Gastrocnemius medialis (tissue), 4 donors: Measurements from ENCODE around the gene RAB3C. TPM values are rescaled to one million over a fixed set of nuclear protein-coding genes. Genes with fewer than 3 reads are reported as not detected.

Experiments used
- ATAC-seq, 2 donors: fragments of 150-250 bp; one replicate each; pipeline ENCODE4 v1.9.1; 2016
- DNase-seq, 2 donors: peaks; one replicate each; pipeline ENCODE4 v3.0.0-alpha.2; 2019
- H3K27ac ChIP-seq, 4 donors: fragments of 200-600 bp; sonication (generic); 1 replicate in 1 of 4; 2 replicates in 3 of 4; pipeline ENCODE4 v1.5.1; 2016 to 2018; ENCODE audit warnings: mild to moderate bottlenecking in 2 of 4, moderate library complexity in 1 of 4
- H3K27me3 ChIP-seq, 3 donors: fragments of 200-600 bp; sonication (generic) in 2 of 3; 1 replicate in 1 of 3; 2 replicates in 2 of 3; pipeline versions ENCODE4 v1.5.1 to v1.6.0; 2016 to 2019; ENCODE audit warnings: mild to moderate bottlenecking in 1 of 3, moderate library complexity in 1 of 3
- H3K36me3 ChIP-seq, 2 donors: fragments of 200-600 bp; sonication (generic) in 1 of 2; one replicate each; pipeline ENCODE4 v1.5.1; 2017 to 2018
- H3K4me1 ChIP-seq, 2 donors: fragments of 200-600 bp; sonication (generic) in 1 of 2; one replicate each; pipeline ENCODE4 v1.5.1; 2016 to 2017; ENCODE audit warnings: mild to moderate bottlenecking in 2 of 2
- H3K4me3 ChIP-seq, 4 donors: fragments of 200-600 bp; sonication (generic) in 3 of 4; 1 replicate in 1 of 4; 2 replicates in 3 of 4; pipeline ENCODE4 v1.5.1; 2016 to 2019; ENCODE audit warnings: mild to moderate bottlenecking in 2 of 4
- H3K9me3 ChIP-seq, 3 donors: fragments of 200-600 bp; sonication (generic) in 2 of 3; 1 replicate in 1 of 3; 2 replicates in 2 of 3; pipeline ENCODE4 v1.5.1; 2016 to 2019
- CTCF ChIP-seq, 5 experiments: fragments of 450-650 bp in 3 of 5; fragments of 200-600 bp in 2 of 5; sonication (generic) in 2 of 5; IDR thresholded peaks in 4 of 5; conservative IDR thresholded peaks in 1 of 5; 1 replicate in 4 of 5; 2 replicates in 1 of 5; pipeline ENCODE4 v1.5.1; 2016 to 2019; ENCODE audit warnings: antibody characterized with exemption in 5 of 5, mild to moderate bottlenecking in 3 of 5, moderate library complexity in 3 of 5
- POLR2A ChIP-seq, 2 donors: fragments of 450-650 bp; IDR thresholded peaks; one replicate each; pipeline ENCODE4 v1.6.1; 2017; ENCODE audit warnings: antibody characterized with exemption in 2 of 2, mild to moderate bottlenecking in 2 of 2, moderate library complexity in 2 of 2
- in situ Hi-C, 4 donors: fragments of 200-750 bp; cut with MboI; loops; one replicate each; pipeline versions ENCODE4 v1.15.0 to v1.8.0; 2017; ENCODE audit warnings: low sequenced_read_pairs in 4 of 4
- intact Hi-C: fragments of 100-400 bp; cut with DNase I; formaldehyde crosslinking; loops from one replicate; pipeline ENCODE4 v1.15.1; 2023; ENCODE audit warnings: low total_unique reads
- total RNA-seq, 4 donors: library from RNA; depleted of rRNA; stranded (reverse); fragments of >200 nt; gene quantifications; one replicate each; pipeline versions ENCODE4 v1.1.0 to v1.2.3, GENCODE V29; 2016

The RAB3C gene
- total RNA-seq, 4 donors from 2014 or later = 0.02 to 0.73 (median 0.07) TPM

DNA sequence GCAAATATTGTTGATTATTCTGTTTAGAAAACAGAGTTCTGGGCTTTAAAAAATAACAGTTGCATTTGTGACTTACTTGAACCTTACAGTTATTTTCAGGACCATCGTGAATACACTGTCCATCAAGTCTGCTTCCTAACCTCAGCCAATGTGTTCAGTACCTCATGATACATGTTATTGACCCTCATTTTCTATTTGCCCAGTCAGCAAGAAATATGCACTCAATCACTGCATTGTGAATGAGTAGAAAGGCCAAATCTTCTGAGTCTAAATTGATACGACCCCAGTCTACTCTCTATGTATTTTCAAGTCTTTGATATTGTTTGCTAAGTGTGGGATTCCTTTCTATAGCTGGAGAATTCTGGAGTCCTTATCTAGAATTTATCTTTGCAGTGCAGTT is 156.2 kb downstream of the RAB3C start:
- ATAC-seq (no peak), DNase-seq (no peak)
- TF ChIP-seq CTCF (IDR thresholded peaks at IDR 0.05 in 4 of 5, conservative IDR thresholded peaks at IDR 0.05 in 1 of 5) (no peak), POLR2A (IDR thresholded peaks at IDR 0.05) (no peak)
- no peaks in the 10 kb centered on the region for H3K9me3 ChIP-seq
- no peak overlapping the region for H3K27ac ChIP-seq
- H3K4me1 ChIP-seq = no peaks in the 10 kb centered on the region
- intact Hi-C loops = no loop called here
- in situ Hi-C loops = no loop called here
- no peaks in the 10 kb centered on the region for H3K36me3 ChIP-seq
- no peak overlapping the region for H3K4me3 ChIP-seq
- no peaks in the 10 kb centered on the region for H3K27me3 ChIP-seq

- no peak for ATAC-seq
- H3K4me1 ChIP-seq = no peaks in the 10 kb centered on the region
- intact Hi-C loops = no loop called here
- in situ Hi-C loops = no loop called here
- no peaks in the 10 kb centered on the region for H3K9me3 ChIP-seq
- no peak overlapping the region for H3K4me3 ChIP-seq
- no peak for DNase-seq
- no peak overlapping the region for H3K27ac ChIP-seq
- no peaks in the 10 kb centered on the region for H3K27me3 ChIP-seq
- TF ChIP-seq POLR2A (IDR thresholded peaks at IDR 0.05) (no peak), CTCF (IDR thresholded peaks at IDR 0.05 in 4 of 5, conservative IDR thresholded peaks at IDR 0.05 in 1 of 5) (no peak)
- H3K36me3 ChIP-seq = no peaks in the 10 kb centered on the region
These were observed 158.1 kb downstream of the RAB3C start for GRCh38 chr5:58740956-58741355.

GRCh38 chr5:58745350-58745749 is 162.5 kb downstream of the RAB3C start:
- DNase-seq = no peak
- H3K27me3 ChIP-seq = no peaks in the 10 kb centered on the region
- ATAC-seq = no peak
- no peak overlapping the region for H3K27ac ChIP-seq
- H3K4me3 ChIP-seq = no peak overlapping the region
- H3K9me3 ChIP-seq = no peaks in the 10 kb centered on the region
- TF ChIP-seq CTCF (IDR thresholded peaks at IDR 0.05 in 4 of 5, conservative IDR thresholded peaks at IDR 0.05 in 1 of 5) (no peak), POLR2A (IDR thresholded peaks at IDR 0.05) (no peak)
- intact Hi-C loops (no loop called here), in situ Hi-C loops (no loop called here)
- no peaks in the 10 kb centered on the region for H3K36me3 ChIP-seq
- H3K4me1 ChIP-seq = no peaks in the 10 kb centered on the region

- Histone ChIP-seq H3K27me3 (no peaks in the 10 kb centered on the region), H3K4me3 (no peak overlapping the region), H3K4me1 (no peaks in the 10 kb centered on the region), H3K27ac (no peak overlapping the region), H3K36me3 (no peaks in the 10 kb centered on the region), H3K9me3 (no peaks in the 10 kb centered on the region)
- DNase-seq (no peak), ATAC-seq (no peak)
- intact Hi-C loops (no loop called here), in situ Hi-C loops (no loop called here)
- TF ChIP-seq POLR2A (IDR thresholded peaks at IDR 0.05) = no peak
These were observed 163.4 kb downstream of the RAB3C start for GRCh38 chr5:58746321-58746720.

DNA sequence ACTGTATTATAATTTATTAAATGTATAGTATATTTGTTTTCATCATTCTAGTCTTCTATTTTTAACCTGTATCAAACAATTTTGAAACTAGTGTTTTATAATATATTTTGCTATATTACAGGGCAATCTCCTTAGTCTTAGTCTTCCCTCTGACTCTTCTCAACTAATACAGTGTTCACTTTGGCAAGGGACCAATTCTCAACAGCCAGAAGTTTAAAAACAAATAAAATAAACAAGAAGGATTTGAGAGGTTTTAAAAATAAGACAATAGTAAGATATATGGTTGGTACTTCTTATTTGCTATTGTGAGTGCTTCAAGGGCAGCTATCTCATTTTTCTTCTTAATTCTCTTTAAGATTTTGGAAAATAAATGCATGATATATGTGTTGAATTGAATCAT is 167.2 kb downstream of the RAB3C start:
- in situ Hi-C loops = no loop called here

More for the DNA sequence above, 167.2 kb downstream of the RAB3C start:
- H3K27ac ChIP-seq = no peak overlapping the region
- no peaks in the 10 kb centered on the region for H3K9me3 ChIP-seq
- intact Hi-C loops = no loop called here
- no peak overlapping the region for H3K4me3 ChIP-seq
- DNase-seq (no peak), ATAC-seq (no peak)
- TF ChIP-seq POLR2A (IDR thresholded peaks at IDR 0.05) (no peak), CTCF (IDR thresholded peaks at IDR 0.05 in 4 of 5, conservative IDR thresholded peaks at IDR 0.05 in 1 of 5) (no peak)
- H3K27me3 ChIP-seq = no peaks in the 10 kb centered on the region
- H3K4me1 ChIP-seq = no peaks in the 10 kb centered on the region
- H3K36me3 ChIP-seq = no peaks in the 10 kb centered on the region
